ENCODE results near the gene TNK1. TPM values are rescaled to one million over a fixed set of nuclear protein-coding genes. Genes with fewer than 3 reads are reported as not detected.
"Not testable (repeated sequence)": the region's sequence is repeated elsewhere in the genome, so short reads cannot be mapped to it uniquely, and the experiment has no call there.

The TNK1 gene
- 0.34 TPM for total RNA-seq (ENCODE audit: unreplicated experiment)
- long read RNA-seq: 0 reads

DNA sequence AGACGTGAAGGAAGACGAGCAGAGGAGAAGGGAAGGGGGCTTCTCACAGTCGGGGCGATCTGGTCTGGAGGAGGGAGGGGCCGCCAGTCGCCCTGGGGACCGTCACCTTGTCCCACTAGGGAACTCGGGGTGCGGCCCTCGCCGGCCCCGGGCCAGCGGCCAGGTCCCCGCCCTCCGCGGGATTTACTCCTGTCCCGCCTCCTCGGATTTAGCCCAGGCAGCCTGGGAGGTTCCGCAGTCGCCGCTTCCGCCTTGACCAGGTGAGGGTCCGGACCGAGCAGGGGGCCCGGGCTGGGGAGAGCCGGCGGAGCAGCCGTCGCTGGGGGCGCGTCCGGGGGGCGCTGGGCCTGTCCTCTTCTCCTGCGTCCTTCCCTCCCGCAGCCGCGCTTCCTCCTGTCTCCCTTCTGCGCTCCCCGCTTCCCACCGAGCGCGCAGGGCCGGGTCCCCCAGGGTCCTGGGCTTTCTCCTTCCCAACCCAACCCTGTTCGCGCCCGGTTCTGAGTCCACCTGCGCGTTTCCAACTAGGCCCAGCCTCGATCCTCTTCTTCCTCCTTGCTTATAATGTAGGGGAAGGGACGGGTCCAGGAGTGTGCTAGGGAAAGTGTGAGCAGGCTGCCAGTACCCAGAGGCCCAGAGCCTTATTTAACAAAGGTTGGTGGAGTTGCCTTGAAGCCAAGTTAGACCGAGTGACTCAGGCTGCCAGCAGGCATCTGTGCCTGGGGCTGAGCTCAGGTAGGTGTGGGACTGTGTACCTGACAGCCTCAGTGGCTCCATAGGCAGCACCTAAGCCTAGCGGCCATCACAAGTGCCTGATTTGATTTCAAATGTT, at the start of gene TNK1:
Gene TNK1, plus strand, starts transcription at position 235 of the 829 bp plus-strand sequence. CDS start 1,838 bp downstream, outside the sequence.
- H3K4me3 Mint-ChIP-seq (ENCODE audit: unreplicated experiment): peak within 1 kb of the TSS; percentile 63
- peaks cover 3% of the 10 kb centered on the region for H3K4me1 Mint-ChIP-seq (ENCODE audit: low read depth, unreplicated experiment)
- H3K27ac Mint-ChIP-seq (ENCODE audit: unreplicated experiment): no peak within 1 kb of the TSS
- H3K9me3 Mint-ChIP-seq (ENCODE audit: unreplicated experiment): peaks cover 24% of the 10 kb centered on the region
- H3K36me3 Mint-ChIP-seq (ENCODE audit: unreplicated experiment): peaks cover 8% of the 10 kb centered on the region
- no peak for TF ChIP-seq CTCF (IDR thresholded peaks at IDR 0.05; ENCODE audit: partially characterized antibody, unreplicated experiment)
- DNase-seq: peak; percentile 29
- peaks cover 27% of the 10 kb centered on the region for H3K27me3 Mint-ChIP-seq (ENCODE audit: unreplicated experiment)

GRCh38 chr17:7332111-7332510, 48.8 kb upstream of the TNK1 start:
- H3K9me3 Mint-ChIP-seq (ENCODE audit: unreplicated experiment): peaks cover 5% of the 10 kb centered on the region
- peaks cover 2% of the 10 kb centered on the region for H3K27me3 Mint-ChIP-seq (ENCODE audit: unreplicated experiment)
- H3K4me1 Mint-ChIP-seq (ENCODE audit: low read depth, unreplicated experiment): peaks cover 8% of the 10 kb centered on the region
- DNase-seq: no peak
- no peaks in the 10 kb centered on the region for H3K36me3 Mint-ChIP-seq (ENCODE audit: unreplicated experiment)
- H3K27ac Mint-ChIP-seq (ENCODE audit: unreplicated experiment): no peak overlapping the region
- H3K4me3 Mint-ChIP-seq (ENCODE audit: unreplicated experiment): no peak overlapping the region
- TF ChIP-seq CTCF (IDR thresholded peaks at IDR 0.05; ENCODE audit: partially characterized antibody, unreplicated experiment): no peak

DNA sequence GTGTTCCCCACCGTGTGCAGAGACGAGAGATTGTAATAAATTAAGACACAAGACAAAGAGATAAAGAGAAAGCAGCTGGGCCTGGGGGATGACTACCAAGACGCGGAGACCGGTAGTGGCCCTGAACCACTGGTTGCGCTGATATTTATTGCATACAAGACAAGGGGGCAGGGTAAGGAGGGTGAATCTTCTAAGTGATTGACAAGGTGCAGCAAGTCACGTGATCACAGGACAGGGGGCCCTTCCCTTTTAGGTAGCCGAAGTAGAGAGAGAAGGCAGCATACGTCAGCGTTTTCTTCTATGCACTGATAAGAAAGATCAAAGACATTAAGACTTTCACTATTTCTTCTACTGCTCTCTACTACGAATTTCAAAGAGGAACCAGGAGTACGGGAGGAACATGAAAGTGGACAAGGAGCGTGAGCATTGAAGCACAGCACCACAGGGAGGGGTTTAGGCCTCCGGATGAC, 48.3 kb upstream of the TNK1 start:
- H3K4me1 Mint-ChIP-seq (ENCODE audit: low read depth, unreplicated experiment); H3K27ac Mint-ChIP-seq (ENCODE audit: unreplicated experiment); H3K9me3 Mint-ChIP-seq (ENCODE audit: unreplicated experiment); DNase-seq; H3K36me3 Mint-ChIP-seq (ENCODE audit: unreplicated experiment); H3K27me3 Mint-ChIP-seq (ENCODE audit: unreplicated experiment); H3K4me3 Mint-ChIP-seq (ENCODE audit: unreplicated experiment): not testable (repeated sequence)

- no peak for DNase-seq
- no peaks in the 10 kb centered on the region for H3K27me3 Mint-ChIP-seq (ENCODE audit: unreplicated experiment)
- H3K9me3 Mint-ChIP-seq (ENCODE audit: unreplicated experiment): no peaks in the 10 kb centered on the region
- TF ChIP-seq CTCF (IDR thresholded peaks at IDR 0.05; ENCODE audit: partially characterized antibody, unreplicated experiment): no peak
- H3K27ac Mint-ChIP-seq (ENCODE audit: unreplicated experiment): no peak overlapping the region
- no peaks in the 10 kb centered on the region for H3K4me1 Mint-ChIP-seq (ENCODE audit: low read depth, unreplicated experiment)
- no peaks in the 10 kb centered on the region for H3K36me3 Mint-ChIP-seq (ENCODE audit: unreplicated experiment)
- no peak overlapping the region for H3K4me3 Mint-ChIP-seq (ENCODE audit: unreplicated experiment)
Measured at GRCh38 chr17:7334938-7335538, 45.9 kb upstream of the TNK1 start.

DNA sequence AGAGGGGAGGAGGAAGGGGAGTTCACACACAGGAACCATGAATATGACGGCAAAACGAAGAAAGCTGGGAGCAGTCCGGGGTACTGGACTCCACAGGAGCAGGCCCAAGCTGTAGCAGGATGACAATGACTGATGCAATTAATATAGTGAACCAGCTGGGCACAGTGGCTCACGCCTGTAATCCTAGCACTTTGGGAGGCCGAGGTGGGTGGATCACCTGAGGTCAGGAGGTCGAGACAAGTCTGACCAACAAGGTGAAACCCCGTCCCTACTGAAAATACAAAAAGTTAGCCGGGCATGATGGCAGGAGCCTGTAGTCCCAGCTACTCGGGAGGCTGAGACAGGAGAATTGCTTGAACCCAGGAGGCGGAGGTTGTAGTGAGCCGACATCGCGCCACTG, 45.1 kb upstream of the TNK1 start:
- H3K4me1 Mint-ChIP-seq (ENCODE audit: low read depth, unreplicated experiment); H3K27ac Mint-ChIP-seq (ENCODE audit: unreplicated experiment); H3K9me3 Mint-ChIP-seq (ENCODE audit: unreplicated experiment); H3K4me3 Mint-ChIP-seq (ENCODE audit: unreplicated experiment); H3K36me3 Mint-ChIP-seq (ENCODE audit: unreplicated experiment); DNase-seq; H3K27me3 Mint-ChIP-seq (ENCODE audit: unreplicated experiment): not testable (repeated sequence)
